Measurements from ENCODE around the gene MT1A.

DNA sequence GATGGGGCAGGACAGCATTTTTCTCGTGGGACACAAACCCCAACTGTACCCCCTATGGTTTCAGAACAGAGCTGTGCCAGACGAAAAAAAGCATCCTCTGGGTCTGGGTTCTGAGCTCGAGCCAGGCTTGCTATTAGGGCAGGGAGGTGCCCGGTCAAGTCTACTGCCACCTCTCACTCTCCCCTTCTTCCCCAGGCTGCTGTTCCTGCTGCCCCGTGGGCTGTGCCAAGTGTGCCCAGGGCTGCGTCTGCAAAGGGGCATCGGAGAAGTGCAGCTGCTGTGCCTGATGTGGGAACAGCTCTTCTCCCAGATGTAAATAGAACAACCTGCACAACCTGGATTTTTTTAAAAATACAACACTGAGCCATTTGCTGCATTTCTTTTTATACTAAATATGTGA lies 11.8 kb upstream of the MT1A start:
- TF ChIP-seq, protein P1, sequence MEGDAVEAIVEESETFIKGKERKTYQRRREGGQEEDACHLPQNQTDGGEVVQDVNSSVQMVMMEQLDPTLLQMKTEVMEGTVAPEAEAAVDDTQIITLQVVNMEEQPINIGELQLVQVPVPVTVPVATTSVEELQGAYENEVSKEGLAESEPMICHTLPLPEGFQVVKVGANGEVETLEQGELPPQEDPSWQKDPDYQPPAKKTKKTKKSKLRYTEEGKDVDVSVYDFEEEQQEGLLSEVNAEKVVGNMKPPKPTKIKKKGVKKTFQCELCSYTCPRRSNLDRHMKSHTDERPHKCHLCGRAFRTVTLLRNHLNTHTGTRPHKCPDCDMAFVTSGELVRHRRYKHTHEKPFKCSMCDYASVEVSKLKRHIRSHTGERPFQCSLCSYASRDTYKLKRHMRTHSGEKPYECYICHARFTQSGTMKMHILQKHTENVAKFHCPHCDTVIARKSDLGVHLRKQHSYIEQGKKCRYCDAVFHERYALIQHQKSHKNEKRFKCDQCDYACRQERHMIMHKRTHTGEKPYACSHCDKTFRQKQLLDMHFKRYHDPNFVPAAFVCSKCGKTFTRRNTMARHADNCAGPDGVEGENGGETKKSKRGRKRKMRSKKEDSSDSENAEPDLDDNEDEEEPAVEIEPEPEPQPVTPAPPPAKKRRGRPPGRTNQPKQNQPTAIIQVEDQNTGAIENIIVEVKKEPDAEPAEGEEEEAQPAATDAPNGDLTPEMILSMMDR (IDR thresholded peaks at IDR 0.05), result no peak
- TF ChIP-seq POLR2A (IDR thresholded peaks at IDR 0.05), result no peak

Measured in thyroid gland (tissue), 4 donors.